C4-2B (cell line): ENCODE measurements around the gene PCDHA4.

ENCODE experiments used
- H3K27ac ChIP-seq: fragments of 450-650 bp; 2 replicates; pipeline ENCODE4 v1.5.1; 2017
- CTCF ChIP-seq: fragments of 450-650 bp; conservative IDR thresholded peaks from 2 replicates; pipeline ENCODE4 v1.5.1; 2017; ENCODE audit warnings: mild to moderate bottlenecking
- ZFX ChIP-seq: fragments of 450-650 bp; IDR thresholded peaks from 2 replicates; pipeline ENCODE4 v1.6.1; 2017

The PCDHA4 gene

GRCh38 chr5:140862441-140863295 lies 55.8 kb downstream of the PCDHA4 start:
- TF ChIP-seq CTCF: no peak
- TF ChIP-seq ZFX: no peak
- no peak overlapping the region for H3K27ac ChIP-seq
